H54 (cell line): Measurements from ENCODE around the gene ST7L.
"Not testable (repeated sequence)": the region's sequence is repeated elsewhere in the genome, so short reads cannot be mapped to it uniquely, and the experiment has no call there.

Experiments used
- DNase-seq: peaks from one replicate; pipeline ENCODE4 v3.0.0; 2011; ENCODE audit warnings: low spot score, mixed read lengths; ENCODE audit not compliant: insufficient read length
- FAIRE-seq: peaks from 3 replicates; lab custom pipeline; 2011; peaks lifted over from hg19 to GRCh38; lab: Jason Lieb, UNC
- POLR2A ChIP-seq: IDR thresholded peaks from 2 replicates; pipeline ENCODE4 v1.6.1; 2011; ENCODE audit warnings: low read depth, mild to moderate bottlenecking, low read length

The ST7L gene

GRCh38 chr1:112618721-112619517, at the start of gene ST7L:
Gene ST7L, minus strand, starts transcription at chr1:112619141. Its CDS starts 28 bp downstream, at chr1:112619113.
- peak; percentile 88 for TF ChIP-seq POLR2A
- DNase-seq (peak; percentile 41), FAIRE-seq (no peak)

- peak; percentile 45 for FAIRE-seq
- TF ChIP-seq POLR2A = no peak
- no peak for DNase-seq
These were observed 48.0 kb upstream of the ST7L start for GRCh38 chr1:112666946-112667345.

GRCh38 chr1:112665857-112666256, 46.9 kb upstream of the ST7L start:
- TF ChIP-seq POLR2A = no peak
- DNase-seq (no peak), FAIRE-seq (no peak)

GRCh38 chr1:112651205-112651604, 32.3 kb upstream of the ST7L start:
- DNase-seq = no peak
- TF ChIP-seq POLR2A = no peak
- peak; percentile 11 for FAIRE-seq

GRCh38 chr1:112646225-112646624, 27.3 kb upstream of the ST7L start:
- DNase-seq (no peak), FAIRE-seq (no peak)
- no peak for TF ChIP-seq POLR2A

GRCh38 chr1:112643080-112643479, 24.1 kb upstream of the ST7L start:
- no peak for FAIRE-seq
- no peak for TF ChIP-seq POLR2A
- DNase-seq = no peak

- not testable (repeated sequence) for FAIRE-seq, DNase-seq
These were observed 21.5 kb upstream of the ST7L start for GRCh38 chr1:112640437-112640836.

- TF ChIP-seq POLR2A = no peak
- FAIRE-seq = peak; percentile 36
These were observed 19.1 kb upstream of the ST7L start for GRCh38 chr1:112638110-112638428.

GRCh38 chr1:112637254-112638109, 18.5 kb upstream of the ST7L start:
- TF ChIP-seq POLR2A = no peak
- no peak for DNase-seq
- FAIRE-seq = no peak

More at GRCh38 chr1:112638110-112638428, 19.1 kb upstream of the ST7L start:
- no peak for DNase-seq

GRCh38 chr1:112636597-112637253, 17.8 kb upstream of the ST7L start:
- peak; percentile 85 for FAIRE-seq
- TF ChIP-seq POLR2A = no peak
- DNase-seq = no peak

- no peak for TF ChIP-seq POLR2A
- FAIRE-seq (no peak), DNase-seq (no peak)
These were observed 17.1 kb upstream of the ST7L start for GRCh38 chr1:112636056-112636455.

GRCh38 chr1:112634367-112634766, 15.4 kb upstream of the ST7L start:
- DNase-seq (no peak), FAIRE-seq (no peak)
- no peak for TF ChIP-seq POLR2A

GRCh38 chr1:112633628-112634027, 14.7 kb upstream of the ST7L start:
- FAIRE-seq (no peak), DNase-seq (no peak)
- no peak for TF ChIP-seq POLR2A

GRCh38 chr1:112629256-112629655, 10.3 kb upstream of the ST7L start:
- TF ChIP-seq POLR2A = no peak
- FAIRE-seq (no peak), DNase-seq (no peak)

GRCh38 chr1:112628516-112628915, 9.6 kb upstream of the ST7L start:
- DNase-seq = no peak
- no peak for FAIRE-seq
- no peak for TF ChIP-seq POLR2A
